Measurements from ENCODE around the gene CNNM2. TPM values are rescaled to one million over a fixed set of nuclear protein-coding genes. Genes with fewer than 3 reads are reported as not detected.

CNNM2 gene
- total and polyA plus RNA-seq, 8 donors = 0.76 to 45.5 (median 6.3) TPM

GRCh38 chr10:103042129-103042528, 124.0 kb downstream of the CNNM2 start:
- WGBS, 5 donors = 82 to 94% (median 86%) methylated on average over 5 of the region's 5 CpGs
- no peak overlapping the region for H3K27ac ChIP-seq
- no peaks in the 10 kb centered on the region for H3K36me3 ChIP-seq
- intact Hi-C loops (cut with DNase I; ENCODE audit: low total_unique reads) = no loop called here
- DNase-seq = no peak
- H3K4me3 ChIP-seq = no peak overlapping the region
- TF ChIP-seq POLR2A (IDR thresholded peaks at IDR 0.05) (no peak), POLR2AphosphoS5 (IDR thresholded peaks at IDR 0.05) (no peak), EP300 (IDR thresholded peaks at IDR 0.05) (no peak)
- TF ChIP-seq, protein P1, sequence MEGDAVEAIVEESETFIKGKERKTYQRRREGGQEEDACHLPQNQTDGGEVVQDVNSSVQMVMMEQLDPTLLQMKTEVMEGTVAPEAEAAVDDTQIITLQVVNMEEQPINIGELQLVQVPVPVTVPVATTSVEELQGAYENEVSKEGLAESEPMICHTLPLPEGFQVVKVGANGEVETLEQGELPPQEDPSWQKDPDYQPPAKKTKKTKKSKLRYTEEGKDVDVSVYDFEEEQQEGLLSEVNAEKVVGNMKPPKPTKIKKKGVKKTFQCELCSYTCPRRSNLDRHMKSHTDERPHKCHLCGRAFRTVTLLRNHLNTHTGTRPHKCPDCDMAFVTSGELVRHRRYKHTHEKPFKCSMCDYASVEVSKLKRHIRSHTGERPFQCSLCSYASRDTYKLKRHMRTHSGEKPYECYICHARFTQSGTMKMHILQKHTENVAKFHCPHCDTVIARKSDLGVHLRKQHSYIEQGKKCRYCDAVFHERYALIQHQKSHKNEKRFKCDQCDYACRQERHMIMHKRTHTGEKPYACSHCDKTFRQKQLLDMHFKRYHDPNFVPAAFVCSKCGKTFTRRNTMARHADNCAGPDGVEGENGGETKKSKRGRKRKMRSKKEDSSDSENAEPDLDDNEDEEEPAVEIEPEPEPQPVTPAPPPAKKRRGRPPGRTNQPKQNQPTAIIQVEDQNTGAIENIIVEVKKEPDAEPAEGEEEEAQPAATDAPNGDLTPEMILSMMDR (IDR thresholded peaks at IDR 0.05) = no peak
- no peaks in the 10 kb centered on the region for H3K9me3 ChIP-seq
- H3K27me3 ChIP-seq = no peaks in the 10 kb centered on the region
- H3K4me1 ChIP-seq = peaks cover 0 to 22% (median 5%) of the 10 kb centered on the region in 4 donors

GRCh38 chr10:103042908-103043307, 124.8 kb downstream of the CNNM2 start:
- H3K9me3 ChIP-seq = no peaks in the 10 kb centered on the region
- TF ChIP-seq POLR2AphosphoS5 (IDR thresholded peaks at IDR 0.05) = no peak
- no peak for TF ChIP-seq POLR2A (IDR thresholded peaks at IDR 0.05)
- TF ChIP-seq, protein P1 (IDR thresholded peaks at IDR 0.05) = no peak
- no peak for TF ChIP-seq EP300 (IDR thresholded peaks at IDR 0.05)
- WGBS, 5 donors = 86 to 94% (median 92%) methylated on average over 7 of the region's 7 CpGs
- no peaks in the 10 kb centered on the region for H3K36me3 ChIP-seq
- H3K27me3 ChIP-seq = no peaks in the 10 kb centered on the region
- peaks cover 0 to 22% (median 5%) of the 10 kb centered on the region in 4 donors for H3K4me1 ChIP-seq
- no peak overlapping the region for H3K4me3 ChIP-seq
- DNase-seq = no peak
- H3K27ac ChIP-seq = no peak overlapping the region
- intact Hi-C loops (cut with DNase I; ENCODE audit: low total_unique reads) = no loop called here

DNA sequence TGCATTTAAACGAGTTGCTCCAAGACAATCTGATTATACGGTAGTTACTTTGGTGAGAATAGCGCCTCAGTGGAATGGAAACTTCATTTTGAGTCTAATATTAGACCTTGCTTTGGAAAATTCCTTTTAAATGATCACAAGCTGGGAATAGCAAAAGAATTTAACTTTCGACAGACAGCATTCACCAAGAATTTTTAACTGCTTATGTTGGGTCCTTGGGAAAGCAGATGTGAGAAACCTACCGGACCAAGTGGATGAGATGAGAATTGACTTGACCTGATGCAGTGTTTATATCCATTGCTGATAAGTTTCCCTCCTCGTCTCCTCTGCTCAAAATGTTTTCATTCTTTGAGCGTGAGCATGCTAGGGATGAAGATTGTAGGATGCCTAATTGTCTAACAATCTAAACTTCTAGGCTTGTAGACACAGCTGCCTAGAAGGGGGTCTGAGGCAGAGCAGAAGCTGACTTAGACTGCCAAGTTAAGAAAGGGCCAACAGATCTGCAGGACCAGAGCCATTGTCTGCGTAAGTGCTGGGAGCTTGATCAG, 126.9 kb downstream of the CNNM2 start:
- no peaks in the 10 kb centered on the region for H3K9me3 ChIP-seq
- TF ChIP-seq POLR2AphosphoS5 (IDR thresholded peaks at IDR 0.05) (no peak), POLR2A (IDR thresholded peaks at IDR 0.05) (no peak), EP300 (IDR thresholded peaks at IDR 0.05) (no peak)
- TF ChIP-seq, protein P1 (IDR thresholded peaks at IDR 0.05) = no peak
- intact Hi-C loops (cut with DNase I; ENCODE audit: low total_unique reads) = no loop called here

DNA sequence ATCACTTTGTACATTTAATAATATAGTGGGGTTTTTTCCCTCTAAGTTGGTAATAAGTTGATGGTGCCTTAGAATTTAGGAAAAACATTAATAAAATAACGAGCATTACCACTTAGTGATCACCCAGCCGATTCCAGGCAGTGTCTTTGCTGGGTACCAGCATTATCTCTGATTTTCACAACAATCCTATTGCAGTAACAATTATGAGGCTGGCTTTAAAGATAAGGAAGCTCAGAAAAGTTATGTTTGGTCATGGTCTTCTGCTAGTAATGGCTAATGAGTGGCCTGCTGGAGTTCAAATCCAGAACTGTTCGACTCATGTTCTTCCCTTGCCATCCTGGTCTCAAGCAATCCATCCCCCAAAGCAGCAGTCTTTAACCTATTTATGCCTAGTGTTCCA, 127.9 kb downstream of the CNNM2 start:
- 90 to 96% (median 95%) methylated on average over 3 of the region's 3 CpGs for WGBS, 5 donors
- TF ChIP-seq EP300 (IDR thresholded peaks at IDR 0.05) (no peak), POLR2A (IDR thresholded peaks at IDR 0.05) (no peak), POLR2AphosphoS5 (IDR thresholded peaks at IDR 0.05) (no peak)
- TF ChIP-seq, protein P1 (IDR thresholded peaks at IDR 0.05) = no peak
- no peak overlapping the region for H3K27ac ChIP-seq

More for the DNA sequence above, 126.9 kb downstream of the CNNM2 start:
- Histone ChIP-seq H3K27me3 (no peaks in the 10 kb centered on the region), H3K36me3 (peaks cover 0 to 3% (median under 1%) of the 10 kb centered on the region in 4 donors), H3K27ac (peak overlapping the region in 3 of 5 donors; percentile 9 to 25 (median 18)), H3K4me1 (peaks cover 0 to 10% (median 5%) of the 10 kb centered on the region in 4 donors), H3K4me3 (no peak overlapping the region)
- WGBS, 5 donors = 60 to 79% (median 77%) methylated on average over 8 of the region's 8 CpGs
- DNase-seq = peak in 1 of 2 donors; percentile 43

More for the DNA sequence above, 127.9 kb downstream of the CNNM2 start:
- intact Hi-C loops (cut with DNase I; ENCODE audit: low total_unique reads) = no loop called here
- Histone ChIP-seq H3K9me3 (no peaks in the 10 kb centered on the region), H3K4me3 (no peak overlapping the region), H3K36me3 (peaks cover 0 to 4% (median 2%) of the 10 kb centered on the region in 4 donors), H3K4me1 (peaks cover 0 to 10% (median 5%) of the 10 kb centered on the region in 4 donors), H3K27me3 (no peaks in the 10 kb centered on the region)
- no peak for DNase-seq
